Upper lobe of left lung (tissue), 6 donors: ENCODE data around the gene ETFB. TPM values are rescaled to one million over a fixed set of nuclear protein-coding genes. Genes with fewer than 3 reads are reported as not detected.

Experiments used
- ATAC-seq, 2 donors: fragments of 200-7000 bp; cut with Tn5 transposase; one replicate each; pipeline ENCODE4 v1.9.1; 2022; ENCODE audit warnings: mild to moderate bottlenecking in 2 of 2, moderate library complexity in 2 of 2; ENCODE audit not compliant: low FRiP score in 2 of 2
- DNase-seq, 2 donors: peaks; one replicate each; pipeline ENCODE4 v3.0.0-alpha.2; 2019 to 2020
- H3K27ac ChIP-seq, 4 donors: fragments of 200-600 bp; sonication (generic); one replicate each; pipeline ENCODE4 v1.5.1; 2016 to 2019
- H3K27me3 ChIP-seq, 4 donors: fragments of 200-600 bp; sonication (generic); one replicate each; pipeline ENCODE4 v1.5.1; 2017 to 2019
- H3K36me3 ChIP-seq, 4 donors: fragments of 200-600 bp; sonication (generic); one replicate each; pipeline ENCODE4 v1.5.1; 2016 to 2019
- H3K4me1 ChIP-seq, 4 donors: fragments of 200-600 bp; sonication (generic); one replicate each; pipeline ENCODE4 v1.5.1; 2018 to 2019
- H3K4me3 ChIP-seq, 4 donors: fragments of 200-600 bp; sonication (generic); one replicate each; pipeline ENCODE4 v1.5.1; 2017 to 2019; ENCODE audit warnings: mild to moderate bottlenecking in 2 of 4, moderate library complexity in 1 of 4
- H3K9me3 ChIP-seq, 4 donors: fragments of 200-600 bp; sonication (generic); one replicate each; pipeline ENCODE4 v1.5.1; 2018 to 2019
- EP300 ChIP-seq, 4 donors: sonication (generic); formaldehyde crosslinking; IDR thresholded peaks; one replicate each; pipeline ENCODE4 v1.5.1; 2017; ENCODE audit warnings: antibody characterized with exemption in 4 of 4, control low read depth in 2 of 4
- POLR2A ChIP-seq, 4 donors: fragments of 450-650 bp; IDR thresholded peaks; one replicate each; pipeline ENCODE4 v1.5.1; 2016 to 2017; ENCODE audit warnings: antibody characterized with exemption in 4 of 4, mild to moderate bottlenecking in 2 of 4
- POLR2AphosphoS5 ChIP-seq, 2 donors: sonication (generic); formaldehyde crosslinking; IDR thresholded peaks; one replicate each; pipeline ENCODE4 v1.5.1; 2017; ENCODE audit warnings: antibody characterized with exemption in 2 of 2
- WGBS, 2 donors: methylation state at CpG; one replicate each; pipeline ENCODE4 v1.1.5; 2017 to 2018; 5-methylcytosine and 5-hydroxymethylcytosine counted together
- total RNA-seq, 6 donors: library from RNA; depleted of rRNA in 4 of 6; stranded (reverse); fragments of >200 nt in 4 of 6; gene quantifications; one replicate each; pipeline versions ENCODE4 v1.1.0 to v1.2.1, GENCODE V29; 2016 to 2021
- TF ChIP-seq, protein P1 (sequence below), 6 experiments: fragments of 450-650 bp in 4 of 6; fragments of 200-600 bp in 2 of 6; sonication (generic) in 2 of 6; IDR thresholded peaks; one replicate each; pipeline ENCODE4 v1.5.1; 2016 to 2019; ENCODE audit warnings: antibody characterized with exemption in 6 of 6
- donor health status: DM: no; HTN: no; CAD: no; lungs with moderate emphysema.
- donor health status: DM: no; HTN: yes; CAD: no; lungs with severe emphysema.

The ETFB gene
- total RNA-seq, 6 donors from 2014 or later = 59.7 to 102 (median 86.6) TPM

DNA sequence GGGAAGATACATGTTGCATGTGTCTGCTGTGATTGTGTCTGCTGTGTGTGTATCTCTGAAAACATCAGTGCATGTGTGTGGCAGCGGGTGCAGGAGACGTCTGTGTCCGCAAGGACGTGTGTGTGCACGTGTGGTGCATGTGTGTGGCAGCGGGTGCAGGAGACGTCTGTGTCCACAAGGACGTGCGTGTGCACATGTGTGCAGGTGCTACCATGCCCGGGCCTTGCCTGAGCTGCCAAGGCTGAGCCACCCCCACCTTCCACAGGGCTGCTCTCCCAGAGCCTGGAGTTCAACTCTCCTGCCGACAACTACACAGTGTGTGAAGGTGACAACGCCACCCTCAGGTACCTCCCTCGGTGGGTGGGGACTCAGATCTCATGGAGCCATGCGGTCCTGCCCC, 44.4 kb downstream of the ETFB start:
- no peak for ATAC-seq
- TF ChIP-seq POLR2A (IDR thresholded peaks at IDR 0.05) = no peak
- TF ChIP-seq EP300 (IDR thresholded peaks at IDR 0.05) = no peak
- TF ChIP-seq POLR2AphosphoS5 (IDR thresholded peaks at IDR 0.05) = no peak
- TF ChIP-seq, protein P1, sequence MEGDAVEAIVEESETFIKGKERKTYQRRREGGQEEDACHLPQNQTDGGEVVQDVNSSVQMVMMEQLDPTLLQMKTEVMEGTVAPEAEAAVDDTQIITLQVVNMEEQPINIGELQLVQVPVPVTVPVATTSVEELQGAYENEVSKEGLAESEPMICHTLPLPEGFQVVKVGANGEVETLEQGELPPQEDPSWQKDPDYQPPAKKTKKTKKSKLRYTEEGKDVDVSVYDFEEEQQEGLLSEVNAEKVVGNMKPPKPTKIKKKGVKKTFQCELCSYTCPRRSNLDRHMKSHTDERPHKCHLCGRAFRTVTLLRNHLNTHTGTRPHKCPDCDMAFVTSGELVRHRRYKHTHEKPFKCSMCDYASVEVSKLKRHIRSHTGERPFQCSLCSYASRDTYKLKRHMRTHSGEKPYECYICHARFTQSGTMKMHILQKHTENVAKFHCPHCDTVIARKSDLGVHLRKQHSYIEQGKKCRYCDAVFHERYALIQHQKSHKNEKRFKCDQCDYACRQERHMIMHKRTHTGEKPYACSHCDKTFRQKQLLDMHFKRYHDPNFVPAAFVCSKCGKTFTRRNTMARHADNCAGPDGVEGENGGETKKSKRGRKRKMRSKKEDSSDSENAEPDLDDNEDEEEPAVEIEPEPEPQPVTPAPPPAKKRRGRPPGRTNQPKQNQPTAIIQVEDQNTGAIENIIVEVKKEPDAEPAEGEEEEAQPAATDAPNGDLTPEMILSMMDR (IDR thresholded peaks at IDR 0.05) = no peak

DNA sequence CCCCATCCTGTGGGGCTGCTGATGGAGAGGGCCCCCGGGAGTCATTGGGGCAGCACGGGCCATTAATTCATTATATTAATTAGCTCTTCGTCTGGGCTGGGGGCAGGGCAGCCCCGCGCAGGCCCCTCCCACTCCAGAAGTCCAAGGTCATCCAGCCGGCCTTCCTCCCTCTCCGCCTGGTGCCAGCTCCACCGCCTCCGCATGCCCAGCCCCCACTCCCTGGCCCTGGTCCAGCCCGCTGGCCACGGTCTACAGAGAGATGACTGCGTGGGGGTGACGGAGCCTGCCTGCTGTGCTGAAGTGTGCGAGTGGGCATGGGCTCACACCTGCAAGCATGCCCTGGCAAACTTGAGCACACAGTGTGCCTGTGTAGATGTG, 45.9 kb downstream of the ETFB start:
- Histone ChIP-seq H3K27ac (no peak overlapping the region), H3K9me3 (no peaks in the 10 kb centered on the region), H3K4me3 (no peak overlapping the region), H3K4me1 (no peaks in the 10 kb centered on the region), H3K36me3 (no peaks in the 10 kb centered on the region), H3K27me3 (no peaks in the 10 kb centered on the region)
- 27 to 50% methylated on average over 1 to 10 of the region's 14 CpGs for WGBS, 2 donors
- no peak for TF ChIP-seq POLR2A (IDR thresholded peaks at IDR 0.05)
- no peak for TF ChIP-seq POLR2AphosphoS5 (IDR thresholded peaks at IDR 0.05)
- TF ChIP-seq EP300 (IDR thresholded peaks at IDR 0.05) = no peak
- TF ChIP-seq, protein P1 (IDR thresholded peaks at IDR 0.05) = no peak
- peak in 1 of 2 donors; percentile 82 for DNase-seq
- no peak for ATAC-seq

More for the DNA sequence above, 44.4 kb downstream of the ETFB start:
- Histone ChIP-seq H3K36me3 (no peaks in the 10 kb centered on the region), H3K4me1 (peaks cover 0 to 2% (median 0%) of the 10 kb centered on the region in 4 donors), H3K9me3 (no peaks in the 10 kb centered on the region), H3K27me3 (peaks cover 0 to 10% (median 2%) of the 10 kb centered on the region in 4 donors), H3K27ac (no peak overlapping the region), H3K4me3 (no peak overlapping the region)
- 76 to 79% methylated on average over 13 to 14 of the region's 14 CpGs for WGBS, 2 donors
- DNase-seq = peak in 1 of 2 donors; percentile 59

DNA sequence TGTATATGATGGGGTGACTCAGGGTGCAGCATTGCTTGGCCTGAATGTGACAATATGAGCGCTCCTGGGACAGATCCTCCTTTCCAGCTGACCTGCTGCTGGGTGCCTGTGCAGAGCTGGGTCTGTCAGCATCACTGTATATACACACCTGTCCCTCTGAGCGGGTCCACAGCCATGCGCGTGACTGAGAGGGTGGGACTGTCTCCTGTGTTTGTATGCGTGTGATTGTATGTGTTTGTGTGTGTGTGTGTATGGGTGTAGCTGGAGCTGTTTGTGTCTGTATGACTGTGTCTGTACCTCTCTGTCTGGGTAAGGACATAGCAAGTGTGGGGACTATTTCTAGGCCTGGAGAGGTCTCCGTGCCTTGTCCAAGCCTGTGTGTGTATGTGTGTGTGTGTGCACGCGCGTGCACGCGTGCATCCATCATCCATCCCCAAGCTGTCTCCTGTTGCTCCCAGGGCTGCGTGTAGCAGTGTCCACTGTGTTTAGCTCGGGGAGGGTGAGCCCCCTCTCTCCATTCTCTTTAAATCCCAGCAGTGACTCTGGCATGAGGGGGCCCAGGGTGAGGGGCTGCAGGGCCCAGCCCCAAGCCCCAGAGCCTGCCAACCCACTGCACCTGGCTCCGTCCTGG, 46.4 kb downstream of the ETFB start:
- DNase-seq (no peak), ATAC-seq (no peak)
- TF ChIP-seq EP300 (IDR thresholded peaks at IDR 0.05) (no peak), POLR2A (IDR thresholded peaks at IDR 0.05) (no peak), POLR2AphosphoS5 (IDR thresholded peaks at IDR 0.05) (no peak)
- TF ChIP-seq, protein P1 (IDR thresholded peaks at IDR 0.05) = no peak
- Histone ChIP-seq H3K27ac (no peak overlapping the region), H3K27me3 (no peaks in the 10 kb centered on the region), H3K9me3 (no peaks in the 10 kb centered on the region), H3K4me3 (no peak overlapping the region), H3K4me1 (no peaks in the 10 kb centered on the region), H3K36me3 (no peaks in the 10 kb centered on the region)
- WGBS, 2 donors = 77 to 79% methylated on average over 6 to 14 of the region's 14 CpGs

DNA sequence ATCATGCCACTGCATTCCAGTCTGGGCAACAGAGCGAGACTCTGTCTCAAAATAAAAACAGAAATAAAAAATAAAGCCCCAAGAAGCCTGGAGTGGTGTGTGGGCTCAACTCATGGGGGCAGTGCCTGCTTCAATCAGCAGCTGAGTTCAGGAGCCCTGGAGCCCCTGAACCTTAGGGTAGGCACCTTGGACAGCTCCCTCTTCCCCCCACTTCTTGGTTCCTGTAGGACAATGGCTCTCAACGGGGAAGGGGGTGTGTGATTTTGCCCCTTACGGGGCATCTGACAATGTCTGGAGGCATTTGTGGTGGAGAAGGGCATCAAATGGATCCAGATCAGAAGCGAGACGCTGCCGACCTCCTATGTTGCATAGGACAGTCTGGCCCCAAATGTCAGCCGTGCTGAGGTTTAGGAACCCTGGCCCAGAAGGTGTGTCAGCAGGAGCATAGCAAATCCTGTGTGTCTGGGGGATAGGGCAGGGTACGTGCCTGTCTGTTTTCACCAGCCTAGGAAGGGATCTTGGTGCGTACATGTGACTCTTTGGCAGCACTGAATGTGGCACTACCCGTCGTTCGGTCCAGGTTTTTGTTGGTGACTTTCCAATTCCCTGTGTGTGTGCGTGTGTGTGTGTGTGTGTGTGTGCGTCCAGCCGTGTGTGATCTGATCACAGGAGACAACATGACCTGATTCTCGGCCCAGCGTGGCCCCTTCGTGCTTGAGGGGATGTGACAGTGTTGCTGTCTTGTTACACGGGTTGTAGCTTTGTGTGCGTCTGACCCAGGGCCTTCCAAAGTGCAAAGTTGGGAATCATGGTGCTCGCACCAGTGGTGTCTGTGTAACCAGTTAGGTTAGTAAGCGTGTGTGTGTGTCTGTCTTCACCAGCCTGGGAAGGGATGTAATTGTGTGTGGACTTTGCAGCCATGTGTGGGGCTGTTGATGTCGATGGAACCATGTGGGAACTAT, 47.2 kb downstream of the ETFB start:
- ATAC-seq = no peak
- Histone ChIP-seq H3K27me3 (no peaks in the 10 kb centered on the region), H3K4me1 (no peaks in the 10 kb centered on the region)

More for the DNA sequence above, 47.2 kb downstream of the ETFB start:
- Histone ChIP-seq H3K36me3 (no peaks in the 10 kb centered on the region), H3K9me3 (no peaks in the 10 kb centered on the region), H3K27ac (no peak overlapping the region), H3K4me3 (no peak overlapping the region)
- no peak for DNase-seq
- WGBS, 2 donors = 69 to 74% methylated on average over 17 to 23 of the region's 23 CpGs
- no peak for TF ChIP-seq EP300 (IDR thresholded peaks at IDR 0.05)
- TF ChIP-seq, protein P1 (IDR thresholded peaks at IDR 0.05) = no peak
- TF ChIP-seq POLR2AphosphoS5 (IDR thresholded peaks at IDR 0.05) = no peak
- TF ChIP-seq POLR2A (IDR thresholded peaks at IDR 0.05) = no peak
